Loucy (cell line): ENCODE measurements around the gene RGN.

ENCODE experiments used
- H2AFZ ChIP-seq: fragments of 200-600 bp; sonication (generic); 2 replicates; pipeline ENCODE4 v1.6.0; 2016; ENCODE audit warnings: antibody characterized with exemption, mild to moderate bottlenecking, low read length, moderate library complexity
- H3F3A ChIP-seq: fragments of 200-600 bp; 2 replicates; pipeline ENCODE4 v1.6.0; 2016; ENCODE audit warnings: antibody characterized with exemption, low read depth, mild to moderate bottlenecking
- H3K27me3 ChIP-seq: fragments of 200-600 bp; sonication (generic); 2 replicates; pipeline ENCODE4 v1.6.1; 2014; ENCODE audit warnings: low read length, mild to moderate bottlenecking; ENCODE audit not compliant: insufficient read depth, poor library complexity, severe bottlenecking
- H3K36me3 ChIP-seq: fragments of 200-600 bp; sonication (generic); 2 replicates; pipeline ENCODE4 v1.6.1; 2016; ENCODE audit warnings: low read length; ENCODE audit not compliant: insufficient read depth
- H3K4me1 ChIP-seq: fragments of 200-600 bp; sonication (generic); 2 replicates; pipeline ENCODE4 v1.5.1; 2014; ENCODE audit warnings: low read length, mild to moderate bottlenecking; ENCODE audit not compliant: insufficient read depth, poor library complexity, severe bottlenecking
- H3K4me2 ChIP-seq: fragments of 200-600 bp; sonication (generic); 2 replicates; pipeline ENCODE4 v1.6.0; 2014; ENCODE audit warnings: antibody characterized with exemption, low read length, low read depth, mild to moderate bottlenecking; ENCODE audit not compliant: poor library complexity, severe bottlenecking
- H3K4me3 ChIP-seq: fragments of 200-600 bp; sonication (generic); 2 replicates; pipeline ENCODE4 v1.5.1; 2014; ENCODE audit warnings: low read length, mild to moderate bottlenecking, mixed read lengths; ENCODE audit not compliant: poor library complexity, severe bottlenecking
- H3K79me2 ChIP-seq: fragments of 200-600 bp; sonication (generic); 2 replicates; pipeline ENCODE4 v1.6.1; 2014; ENCODE audit warnings: low read length; ENCODE audit not compliant: insufficient read depth
- H3K9ac ChIP-seq: fragments of 200-600 bp; sonication (generic); 2 replicates; pipeline ENCODE4 v1.6.0; 2014; ENCODE audit warnings: mild to moderate bottlenecking, low read depth, low read length, moderate library complexity; ENCODE audit not compliant: poor library complexity, severe bottlenecking
- H3K9me2 ChIP-seq: fragments of 200-600 bp; sonication (generic); replicated peaks from 2 replicates; pipeline ENCODE4 v1.6.1; 2016; ENCODE audit warnings: low read depth, low read length, mixed read lengths
- H3K9me3 ChIP-seq: fragments of 200-600 bp; sonication (generic); 2 replicates; pipeline ENCODE4 v1.6.1; 2014; ENCODE audit warnings: mild to moderate bottlenecking, antibody characterized with exemption, low read length, low read depth; ENCODE audit not compliant: insufficient read depth
- H4K20me1 ChIP-seq: fragments of 200-600 bp; sonication (generic); 2 replicates; pipeline ENCODE4 v1.6.0; 2014; ENCODE audit warnings: antibody characterized with exemption, low read length, mild to moderate bottlenecking; ENCODE audit not compliant: insufficient read depth, poor library complexity, severe bottlenecking
- EZH2phosphoT487 ChIP-seq: fragments of 200-600 bp; IDR thresholded peaks from 2 replicates; pipeline ENCODE4 v1.6.1; 2018; ENCODE audit warnings: antibody characterized with exemption, mild to moderate bottlenecking, moderate library complexity, borderline replicate concordance
- TF ChIP-seq, protein P1 (sequence below): fragments of 200-600 bp; sonication (generic); conservative IDR thresholded peaks from 2 replicates; pipeline ENCODE4 v1.5.1; 2014; ENCODE audit warnings: mild to moderate bottlenecking, antibody characterized with exemption, low read length

The RGN gene

DNA sequence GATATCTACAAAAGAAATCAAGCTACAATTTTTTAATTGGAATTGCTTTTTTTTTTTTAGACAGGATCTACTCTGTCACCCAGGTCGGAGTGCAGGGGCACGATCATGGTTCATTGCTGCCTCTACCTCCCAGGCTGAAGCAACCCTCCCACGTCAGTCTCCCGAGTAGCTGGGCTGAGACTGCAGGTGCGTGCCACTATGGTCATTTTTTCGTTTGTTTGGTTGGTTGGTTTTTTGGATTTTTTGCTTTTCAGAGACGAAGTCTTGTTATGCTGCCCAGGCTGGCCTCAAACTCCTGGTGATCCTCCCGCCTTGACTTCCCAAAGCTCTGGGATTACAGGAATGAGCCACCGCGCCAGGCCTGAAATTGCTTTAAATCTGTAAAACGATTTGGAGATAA lies 15.6 kb downstream of the RGN start:
- no peaks in the 10 kb centered on the region for H3K27me3 ChIP-seq
- H3K4me1 ChIP-seq, result no peaks in the 10 kb centered on the region
- no peak for TF ChIP-seq EZH2phosphoT487
- TF ChIP-seq, protein P1, sequence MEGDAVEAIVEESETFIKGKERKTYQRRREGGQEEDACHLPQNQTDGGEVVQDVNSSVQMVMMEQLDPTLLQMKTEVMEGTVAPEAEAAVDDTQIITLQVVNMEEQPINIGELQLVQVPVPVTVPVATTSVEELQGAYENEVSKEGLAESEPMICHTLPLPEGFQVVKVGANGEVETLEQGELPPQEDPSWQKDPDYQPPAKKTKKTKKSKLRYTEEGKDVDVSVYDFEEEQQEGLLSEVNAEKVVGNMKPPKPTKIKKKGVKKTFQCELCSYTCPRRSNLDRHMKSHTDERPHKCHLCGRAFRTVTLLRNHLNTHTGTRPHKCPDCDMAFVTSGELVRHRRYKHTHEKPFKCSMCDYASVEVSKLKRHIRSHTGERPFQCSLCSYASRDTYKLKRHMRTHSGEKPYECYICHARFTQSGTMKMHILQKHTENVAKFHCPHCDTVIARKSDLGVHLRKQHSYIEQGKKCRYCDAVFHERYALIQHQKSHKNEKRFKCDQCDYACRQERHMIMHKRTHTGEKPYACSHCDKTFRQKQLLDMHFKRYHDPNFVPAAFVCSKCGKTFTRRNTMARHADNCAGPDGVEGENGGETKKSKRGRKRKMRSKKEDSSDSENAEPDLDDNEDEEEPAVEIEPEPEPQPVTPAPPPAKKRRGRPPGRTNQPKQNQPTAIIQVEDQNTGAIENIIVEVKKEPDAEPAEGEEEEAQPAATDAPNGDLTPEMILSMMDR, result no peak
- H3K79me2 ChIP-seq, result no peaks in the 10 kb centered on the region
- H3K36me3 ChIP-seq, result no peaks in the 10 kb centered on the region
- no peak overlapping the region for H3K4me2 ChIP-seq
- no peak overlapping the region for H3K4me3 ChIP-seq
- no peaks in the 10 kb centered on the region for H3K9me3 ChIP-seq
- no peak overlapping the region for H2AFZ ChIP-seq
- no peaks in the 10 kb centered on the region for H3F3A ChIP-seq
- no peak overlapping the region for H3K9ac ChIP-seq
- H4K20me1 ChIP-seq, result no peaks in the 10 kb centered on the region
- no peaks in the 10 kb centered on the region for H3K9me2 ChIP-seq

DNA sequence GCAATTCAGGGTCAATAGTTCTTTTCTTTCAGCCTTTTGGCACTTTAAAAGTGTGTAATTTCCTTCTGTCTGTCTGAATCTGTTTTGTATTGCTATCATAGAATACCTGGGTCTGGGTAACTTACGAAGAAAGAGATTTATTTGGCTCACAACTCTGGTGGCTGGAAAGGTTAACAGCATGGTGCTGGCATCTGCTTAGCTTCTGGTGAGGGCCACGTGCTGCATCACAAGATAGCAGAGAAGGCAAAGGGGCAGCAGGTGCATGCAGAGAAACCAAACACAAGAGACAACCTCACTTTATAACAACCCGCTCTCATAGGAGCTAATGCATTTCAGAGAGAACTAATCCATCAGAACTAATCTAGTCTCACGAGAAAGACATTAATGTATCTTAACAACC lies 18.8 kb downstream of the RGN start:
- H2AFZ ChIP-seq, result no peak overlapping the region
- no peak for TF ChIP-seq EZH2phosphoT487
- TF ChIP-seq, protein P1, result no peak
- H3F3A ChIP-seq, result no peaks in the 10 kb centered on the region
- H3K4me3 ChIP-seq, result no peak overlapping the region
- H3K9me3 ChIP-seq, result no peaks in the 10 kb centered on the region
- H4K20me1 ChIP-seq, result no peaks in the 10 kb centered on the region
- no peak overlapping the region for H3K9ac ChIP-seq
- no peaks in the 10 kb centered on the region for H3K9me2 ChIP-seq
- H3K36me3 ChIP-seq, result no peaks in the 10 kb centered on the region
- no peaks in the 10 kb centered on the region for H3K4me1 ChIP-seq
- no peaks in the 10 kb centered on the region for H3K79me2 ChIP-seq
- H3K27me3 ChIP-seq, result no peaks in the 10 kb centered on the region
- no peak overlapping the region for H3K4me2 ChIP-seq

DNA sequence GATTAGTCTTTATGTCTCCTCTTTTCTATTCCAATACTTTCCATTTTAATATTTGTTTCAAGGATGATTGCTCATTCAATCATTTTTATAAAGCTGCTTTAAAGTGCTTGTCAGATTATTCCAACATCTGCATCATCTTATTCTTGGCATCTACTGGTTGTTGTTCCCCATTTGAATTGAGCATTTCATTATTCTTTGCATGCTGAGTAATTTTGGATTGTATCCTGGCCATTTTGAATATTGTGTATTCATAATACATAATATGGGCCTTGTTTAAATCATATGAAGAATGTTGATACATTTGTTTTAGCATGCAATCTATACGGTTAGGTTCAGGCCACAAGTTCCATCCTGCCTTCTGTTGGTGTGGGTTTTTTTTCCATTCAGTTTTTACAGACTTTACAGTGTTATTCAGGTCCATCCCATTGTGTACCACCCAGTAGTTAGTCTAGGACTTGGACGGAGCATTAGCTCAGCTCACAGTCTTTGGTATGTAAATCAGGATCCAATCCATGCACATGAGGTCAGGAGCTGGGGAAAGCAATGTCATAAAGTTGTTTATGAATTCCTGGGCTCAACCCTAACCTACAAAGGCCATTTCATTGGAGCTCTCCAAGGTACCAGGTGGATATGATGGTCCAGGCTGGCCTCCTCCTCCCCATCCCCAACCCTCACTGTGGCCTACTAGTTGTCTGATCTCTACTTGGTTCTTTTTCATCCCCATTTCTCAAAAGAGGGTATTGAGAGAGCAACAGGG lies 20.3 kb downstream of the RGN start:
- TF ChIP-seq, protein P1, result no peak
- no peak for TF ChIP-seq EZH2phosphoT487
- Histone ChIP-seq H3F3A (no peaks in the 10 kb centered on the region), H3K27me3 (no peaks in the 10 kb centered on the region), H3K4me1 (no peaks in the 10 kb centered on the region), H3K9ac (no peak overlapping the region), H3K4me3 (no peak overlapping the region), H3K79me2 (no peaks in the 10 kb centered on the region), H3K4me2 (no peak overlapping the region), H3K36me3 (no peaks in the 10 kb centered on the region), H4K20me1 (no peaks in the 10 kb centered on the region), H3K9me2 (no peaks in the 10 kb centered on the region), H2AFZ (no peak overlapping the region), H3K9me3 (no peaks in the 10 kb centered on the region)
